GM13976 (cell line): Measurements from ENCODE around the gene SGCD.

Source experiments
- DNase-seq: peaks from one replicate; pipeline ENCODE4 v3.0.0; 2012; ENCODE audit warnings: low spot score
- in situ Hi-C: fragments of 300-500 bp; cut with MboI; formaldehyde crosslinking; loops from one replicate; pipeline ENCODE4 v1.12.0; 2022; ENCODE audit warnings: low sequenced_read_pairs, mixed read lengths, inconsistent platforms; ENCODE audit not compliant: unreplicated experiment
- TF ChIP-seq, protein P1 (sequence below): IDR thresholded peaks from 2 replicates; pipeline ENCODE4 v1.5.1; 2012; ENCODE audit warnings: borderline replicate concordance, mild to moderate bottlenecking; ENCODE audit not compliant: insufficient read depth; ENCODE audit errors: extremely low read depth, missing control alignments, control extremely low read depth

SGCD gene

DNA sequence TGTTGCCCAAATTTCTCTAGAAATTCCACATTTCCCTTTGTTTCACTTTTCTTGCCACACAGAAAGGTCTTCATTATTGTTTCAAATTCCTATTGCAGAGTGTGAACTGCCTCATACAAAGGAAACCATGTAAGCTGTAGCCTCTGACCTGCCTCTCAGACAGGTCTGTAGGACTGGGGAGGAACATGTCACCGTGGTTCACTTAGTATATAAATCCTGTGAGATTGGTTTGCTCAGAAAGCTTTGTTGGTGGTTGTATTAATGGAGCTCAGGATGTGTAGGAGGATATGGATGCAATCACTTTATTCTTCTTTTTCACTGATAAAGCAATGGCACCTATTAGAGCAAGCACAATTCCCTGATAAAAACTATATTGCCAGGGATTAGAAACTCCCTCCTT is 4.2 kb downstream of the SGCD start:
- TF ChIP-seq, protein P1, sequence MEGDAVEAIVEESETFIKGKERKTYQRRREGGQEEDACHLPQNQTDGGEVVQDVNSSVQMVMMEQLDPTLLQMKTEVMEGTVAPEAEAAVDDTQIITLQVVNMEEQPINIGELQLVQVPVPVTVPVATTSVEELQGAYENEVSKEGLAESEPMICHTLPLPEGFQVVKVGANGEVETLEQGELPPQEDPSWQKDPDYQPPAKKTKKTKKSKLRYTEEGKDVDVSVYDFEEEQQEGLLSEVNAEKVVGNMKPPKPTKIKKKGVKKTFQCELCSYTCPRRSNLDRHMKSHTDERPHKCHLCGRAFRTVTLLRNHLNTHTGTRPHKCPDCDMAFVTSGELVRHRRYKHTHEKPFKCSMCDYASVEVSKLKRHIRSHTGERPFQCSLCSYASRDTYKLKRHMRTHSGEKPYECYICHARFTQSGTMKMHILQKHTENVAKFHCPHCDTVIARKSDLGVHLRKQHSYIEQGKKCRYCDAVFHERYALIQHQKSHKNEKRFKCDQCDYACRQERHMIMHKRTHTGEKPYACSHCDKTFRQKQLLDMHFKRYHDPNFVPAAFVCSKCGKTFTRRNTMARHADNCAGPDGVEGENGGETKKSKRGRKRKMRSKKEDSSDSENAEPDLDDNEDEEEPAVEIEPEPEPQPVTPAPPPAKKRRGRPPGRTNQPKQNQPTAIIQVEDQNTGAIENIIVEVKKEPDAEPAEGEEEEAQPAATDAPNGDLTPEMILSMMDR = no peak
- in situ Hi-C loops = no loop called here
- no peak for DNase-seq

DNA sequence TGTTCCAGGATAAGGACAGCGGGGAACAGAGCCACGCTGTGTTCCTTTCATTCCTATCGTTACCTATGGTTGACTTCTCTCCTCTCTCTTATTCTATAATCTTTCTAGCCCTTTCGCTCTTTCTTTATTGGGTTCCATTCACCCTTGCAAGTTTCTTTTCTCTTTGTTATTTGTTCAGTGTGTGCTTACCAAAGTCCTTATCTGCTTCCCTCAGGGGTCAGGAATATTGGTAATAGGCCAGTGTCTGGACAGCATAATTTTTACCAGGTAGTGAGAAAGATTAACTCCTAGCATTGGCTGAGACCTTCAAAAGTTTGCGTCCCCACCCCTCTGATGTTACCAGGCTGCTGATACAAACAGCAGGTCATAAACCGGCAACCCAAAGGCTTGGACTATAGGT is 4.9 kb downstream of the SGCD start:
- TF ChIP-seq, protein P1 = no peak
- DNase-seq = no peak
- in situ Hi-C loops = no loop called here

DNA sequence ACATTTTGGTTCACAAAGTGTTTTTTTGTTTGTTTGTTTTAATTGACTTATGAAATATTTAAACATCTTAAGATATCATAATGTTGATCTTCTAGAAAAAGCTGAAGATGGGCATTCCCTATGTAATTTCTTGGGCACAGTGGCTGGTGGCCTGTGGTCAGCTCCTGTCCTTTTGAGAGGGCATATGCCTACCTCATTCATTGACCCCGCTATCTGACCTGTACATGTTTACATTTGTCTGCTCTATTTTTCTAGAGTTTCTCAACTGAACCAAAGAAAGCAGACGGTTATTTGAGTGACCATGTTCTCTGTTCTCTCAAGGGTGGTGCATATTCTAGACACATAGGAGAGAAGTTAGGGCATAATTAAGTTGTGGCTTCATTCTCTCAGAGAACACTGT is 5.3 kb downstream of the SGCD start:
- DNase-seq = no peak
- in situ Hi-C loops = no loop called here
- TF ChIP-seq, protein P1 = no peak

DNA sequence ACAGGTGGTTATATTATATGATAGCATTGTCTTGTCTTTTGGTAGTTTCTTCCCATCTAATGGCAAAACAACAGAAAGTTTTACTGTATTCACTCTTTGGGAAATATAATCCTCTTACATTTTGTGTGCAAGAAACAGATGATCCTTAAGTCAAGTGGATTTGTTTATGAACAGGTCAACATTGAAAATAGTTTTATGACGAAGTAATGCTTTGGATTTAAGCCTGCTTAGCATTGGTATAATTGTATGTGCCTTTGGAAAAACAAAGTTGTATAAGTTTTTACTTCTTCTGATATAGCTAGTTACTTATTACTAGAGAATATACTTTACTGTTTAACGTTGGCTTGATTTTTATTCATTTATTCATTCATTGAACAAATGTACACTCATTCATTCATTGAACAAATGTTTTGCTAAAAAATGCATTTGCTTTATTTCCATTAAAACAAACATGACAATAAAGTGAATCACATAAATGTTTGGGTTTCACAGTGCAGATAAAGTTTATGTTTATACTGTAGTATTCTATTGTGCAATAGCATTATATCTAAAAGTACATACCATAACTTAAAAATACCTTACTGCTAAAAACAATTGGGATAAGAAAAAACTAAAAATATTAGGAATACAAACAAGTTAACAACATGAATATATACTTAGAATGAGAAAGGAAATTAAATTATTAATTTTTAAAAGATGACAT is 12.3 kb downstream of the SGCD start:
- in situ Hi-C loops = no loop called here
- DNase-seq = no peak
- TF ChIP-seq, protein P1 = no peak

DNA sequence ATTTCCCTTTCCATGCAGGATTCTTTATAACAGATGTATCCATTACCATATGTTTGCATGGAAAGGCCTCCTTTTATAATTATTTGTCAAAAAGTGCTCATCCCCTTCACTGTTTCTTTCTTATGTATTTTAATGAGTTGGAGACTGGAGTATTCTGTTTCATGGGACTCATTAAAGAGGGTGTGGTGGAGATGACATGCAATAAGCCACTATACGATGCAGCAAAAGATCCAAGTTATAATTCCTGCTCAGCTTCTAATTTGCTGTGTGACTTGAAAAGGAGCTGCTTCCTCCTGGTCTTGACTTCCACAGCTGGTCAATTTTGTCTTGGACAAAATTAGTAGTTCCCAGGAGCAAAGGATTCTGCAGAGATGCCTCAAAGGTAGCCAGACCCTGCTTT is 13.9 kb downstream of the SGCD start:
- DNase-seq = no peak
- TF ChIP-seq, protein P1 = no peak
- in situ Hi-C loops = no loop called here

DNA sequence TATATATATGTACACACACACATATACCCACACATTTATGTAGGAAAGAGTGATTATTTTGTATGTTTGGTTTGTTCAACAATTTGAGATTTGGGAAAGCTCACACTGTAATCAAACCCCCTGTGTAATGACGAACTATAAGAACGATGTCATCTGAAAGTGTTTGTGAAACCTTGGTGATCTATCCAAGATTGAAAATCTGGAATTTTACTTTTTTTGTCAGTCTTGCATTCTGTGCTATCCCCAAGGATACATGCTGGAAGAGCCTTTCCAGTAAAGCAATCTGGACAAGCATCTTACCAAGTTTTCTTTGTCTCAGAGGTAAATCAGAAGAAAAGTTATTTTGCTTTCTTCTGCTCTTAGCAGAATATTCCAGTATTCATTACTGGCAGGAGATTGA is 23.3 kb downstream of the SGCD start:
- TF ChIP-seq, protein P1 = no peak
- no peak for DNase-seq
- in situ Hi-C loops = no loop called here
